Peyer's patch (tissue), 4 donors: Measurements from ENCODE around the gene ACTG2.

Source experiments
- POLR2A ChIP-seq, 2 donors: fragments of 450-650 bp; IDR thresholded peaks; one replicate each; pipeline ENCODE4 v1.5.1; 2017; ENCODE audit warnings: antibody characterized with exemption in 2 of 2, mild to moderate bottlenecking in 2 of 2, moderate library complexity in 2 of 2
- TF ChIP-seq, protein P1 (sequence below), 6 experiments: fragments of 450-650 bp in 4 of 6; fragments of 200-600 bp in 2 of 6; sonication (generic) in 1 of 6; IDR thresholded peaks; one replicate each; pipeline ENCODE4 v1.5.1; 2017 to 2019; ENCODE audit warnings: antibody characterized with exemption in 6 of 6, mild to moderate bottlenecking in 3 of 6, moderate library complexity in 1 of 6

DNA sequence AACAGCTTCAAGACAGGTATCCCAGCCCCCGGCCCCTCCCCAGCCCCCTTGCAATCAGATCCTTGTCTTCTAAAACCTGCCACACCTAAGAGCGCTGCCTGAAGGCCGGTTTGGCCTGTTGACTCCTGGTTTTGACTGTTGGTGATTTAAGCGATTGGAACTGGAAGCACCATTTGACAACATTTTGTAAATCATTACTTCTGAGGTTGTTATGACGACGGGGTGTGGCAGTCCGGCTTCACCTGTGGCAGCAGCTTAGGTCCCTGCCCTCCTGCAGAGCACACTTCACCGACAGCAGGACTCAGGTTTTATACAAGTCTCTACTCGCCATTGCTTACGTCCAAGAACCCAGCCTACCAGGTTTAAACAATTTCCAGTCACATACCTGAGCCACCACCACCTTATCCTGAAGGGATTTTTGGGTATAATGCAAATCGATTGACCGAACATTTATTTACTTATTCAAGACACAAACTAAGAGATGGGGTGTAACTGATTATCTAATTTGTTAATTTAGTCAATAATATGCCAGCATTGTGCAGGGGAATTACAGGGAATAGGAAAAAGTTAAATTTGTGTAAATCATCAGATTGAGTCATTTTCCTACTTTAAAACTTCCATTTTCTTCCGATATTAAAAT, 33.2 kb downstream of the ACTG2 start:
- TF ChIP-seq, protein P1, sequence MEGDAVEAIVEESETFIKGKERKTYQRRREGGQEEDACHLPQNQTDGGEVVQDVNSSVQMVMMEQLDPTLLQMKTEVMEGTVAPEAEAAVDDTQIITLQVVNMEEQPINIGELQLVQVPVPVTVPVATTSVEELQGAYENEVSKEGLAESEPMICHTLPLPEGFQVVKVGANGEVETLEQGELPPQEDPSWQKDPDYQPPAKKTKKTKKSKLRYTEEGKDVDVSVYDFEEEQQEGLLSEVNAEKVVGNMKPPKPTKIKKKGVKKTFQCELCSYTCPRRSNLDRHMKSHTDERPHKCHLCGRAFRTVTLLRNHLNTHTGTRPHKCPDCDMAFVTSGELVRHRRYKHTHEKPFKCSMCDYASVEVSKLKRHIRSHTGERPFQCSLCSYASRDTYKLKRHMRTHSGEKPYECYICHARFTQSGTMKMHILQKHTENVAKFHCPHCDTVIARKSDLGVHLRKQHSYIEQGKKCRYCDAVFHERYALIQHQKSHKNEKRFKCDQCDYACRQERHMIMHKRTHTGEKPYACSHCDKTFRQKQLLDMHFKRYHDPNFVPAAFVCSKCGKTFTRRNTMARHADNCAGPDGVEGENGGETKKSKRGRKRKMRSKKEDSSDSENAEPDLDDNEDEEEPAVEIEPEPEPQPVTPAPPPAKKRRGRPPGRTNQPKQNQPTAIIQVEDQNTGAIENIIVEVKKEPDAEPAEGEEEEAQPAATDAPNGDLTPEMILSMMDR (IDR thresholded peaks at IDR 0.05), result no peak
- TF ChIP-seq POLR2A (IDR thresholded peaks at IDR 0.05), result peak in 1 of 2 donors; percentile 65
